HepG2 (cell line): ENCODE results near the gene PHRF1. TPM values are rescaled to one million over a fixed set of nuclear protein-coding genes. Genes with fewer than 3 reads are reported as not detected.

ENCODE experiments used
- CBX5 ChIP-seq: sonication (generic); formaldehyde crosslinking; IDR thresholded peaks from 2 replicates; pipeline ENCODE4 v1.4.0; 2020; ENCODE audit warnings: missing genetic modification reagents, borderline replicate concordance
- DNMT3B ChIP-seq: conservative IDR thresholded peaks from 2 replicates; pipeline ENCODE4 v1.6.1; 2016; ENCODE audit warnings: missing biosample characterization, control low read depth
- KAT8 ChIP-seq: IDR thresholded peaks from 2 replicates; pipeline ENCODE4 v1.6.1; 2016; ENCODE audit warnings: missing genetic modification reagents, missing compliant biosample characterization
- KDM6A ChIP-seq: IDR thresholded peaks from 2 replicates; pipeline ENCODE4 v1.6.1; 2016; ENCODE audit warnings: low read depth
- NFRKB ChIP-seq: fragments of 450-650 bp; IDR thresholded peaks from 2 replicates; pipeline ENCODE4 v1.6.1; 2017
- POLR2G ChIP-seq: fragments of 200-400 bp; formaldehyde crosslinking; IDR thresholded peaks from 2 replicates; pipeline ENCODE4 v1.6.1; 2018; ENCODE audit warnings: mild to moderate bottlenecking, low read depth, low read length, moderate library complexity
- RBM39 ChIP-seq: fragments of 200-400 bp; formaldehyde crosslinking; IDR thresholded peaks from one replicate; pipeline ENCODE4 v1.6.1; 2018; ENCODE audit warnings: antibody characterized with exemption, mild to moderate bottlenecking, low read depth, low read length; ENCODE audit not compliant: poor library complexity, severe bottlenecking
- RELA ChIP-seq: sonication (generic); formaldehyde crosslinking; IDR thresholded peaks from 2 replicates; pipeline ENCODE4 v1.4.0; 2020; ENCODE audit warnings: missing genetic modification reagents
- SNRNP70 ChIP-seq: fragments of 200-400 bp; formaldehyde crosslinking; IDR thresholded peaks from 2 replicates; pipeline ENCODE4 v1.6.1; 2017; ENCODE audit warnings: mild to moderate bottlenecking, low read depth, low read length, moderate library complexity
- TAF1 ChIP-seq: sonication (generic); formaldehyde crosslinking; IDR thresholded peaks from 2 replicates; pipeline ENCODE4 v1.4.0; 2020; ENCODE audit warnings: missing genetic modification reagents
- ZKSCAN5 ChIP-seq: sonication (generic); formaldehyde crosslinking; IDR thresholded peaks from 2 replicates; pipeline ENCODE4 v1.5.1; 2020; ENCODE audit warnings: mild to moderate bottlenecking, missing genetic modification reagents
- ZNF138 ChIP-seq: sonication (generic); formaldehyde crosslinking; IDR thresholded peaks from 2 replicates; pipeline ENCODE4 v1.5.0; 2020; ENCODE audit warnings: mild to moderate bottlenecking, low read depth, missing genetic modification reagents
- ZNF143 ChIP-seq: sonication (generic); formaldehyde crosslinking; IDR thresholded peaks from 2 replicates; pipeline ENCODE4 v1.4.0; 2020; ENCODE audit warnings: missing genetic modification reagents
- ZSCAN22 ChIP-seq: sonication (generic); formaldehyde crosslinking; IDR thresholded peaks from 2 replicates; pipeline ENCODE4 v1.4.0; 2020; ENCODE audit warnings: mild to moderate bottlenecking, missing genetic modification reagents
- polyA plus RNA-seq, 8 experiments: library from polyadenylated mRNA; depleted of rRNA in 3 of 8; stranded (reverse) in 7 of 8; unstranded in 1 of 8; fragments of >200 nt; fragmentation: Illumina TruSeq in 4 of 8; extraction: Trizol in 4 of 8; gene quantifications; 2 replicates each; pipeline versions ENCODE4 v1.2.1 to v1.2.3, GENCODE V29; 2011 to 2016; ENCODE audit warnings: low read depth in 4 of 8, missing spikeins in 1 of 8, mixed read lengths in 1 of 8; ENCODE audit not compliant: insufficient read depth in 1 of 8
- total RNA-seq, 5 experiments: library from RNA; depleted of rRNA; stranded (reverse); fragments of >200 nt; fragmentation: Illumina TruSeq; extraction: Trizol; gene quantifications; 2 replicates each; pipeline ENCODE4 v1.2.3, GENCODE V29; 2016; ENCODE audit warnings: low read depth in 1 of 5
- TF ChIP-seq, protein P1 (sequence below): sonication (generic); formaldehyde crosslinking; IDR thresholded peaks from 2 replicates; pipeline ENCODE4 v1.4.0; 2020; ENCODE audit warnings: mild to moderate bottlenecking, missing genetic modification reagents
- TF ChIP-seq, protein P2 (sequence below): sonication (generic); formaldehyde crosslinking; conservative IDR thresholded peaks from 2 replicates; pipeline ENCODE4 v1.8.0; 2022; ENCODE audit warnings: missing genetic modification reagents
- TF ChIP-seq, protein P3 (sequence below): IDR thresholded peaks from 2 replicates; pipeline ENCODE4 v1.6.1; 2016
- TF ChIP-seq, protein P4 (sequence below): sonication (generic); formaldehyde crosslinking; IDR thresholded peaks from 2 replicates; pipeline ENCODE4 v1.8.0; 2023; ENCODE audit warnings: mild to moderate bottlenecking, missing genetic modification reagents
- TF ChIP-seq, protein P5 (sequence below): sonication (generic); formaldehyde crosslinking; IDR thresholded peaks from 2 replicates; pipeline ENCODE4 v1.4.0; 2020; ENCODE audit warnings: missing genetic modification reagents
- TF ChIP-seq, protein P6 (sequence below): sonication (generic); formaldehyde crosslinking; IDR thresholded peaks from 2 replicates; pipeline ENCODE4 v1.5.1; 2020; ENCODE audit warnings: mild to moderate bottlenecking, missing genetic modification reagents, borderline replicate concordance
- TF ChIP-seq, protein P7 (sequence below): sonication (generic); formaldehyde crosslinking; IDR thresholded peaks from 2 replicates; pipeline ENCODE4 v1.9.0; 2022; ENCODE audit warnings: low read depth, missing genetic modification reagents

The PHRF1 gene
- total and polyA plus RNA-seq, 2 of the 13 experiments (the other 11 are each of a cell fraction or from before 2014, with no cell fraction given) = 8.2 to 16.7 TPM

DNA sequence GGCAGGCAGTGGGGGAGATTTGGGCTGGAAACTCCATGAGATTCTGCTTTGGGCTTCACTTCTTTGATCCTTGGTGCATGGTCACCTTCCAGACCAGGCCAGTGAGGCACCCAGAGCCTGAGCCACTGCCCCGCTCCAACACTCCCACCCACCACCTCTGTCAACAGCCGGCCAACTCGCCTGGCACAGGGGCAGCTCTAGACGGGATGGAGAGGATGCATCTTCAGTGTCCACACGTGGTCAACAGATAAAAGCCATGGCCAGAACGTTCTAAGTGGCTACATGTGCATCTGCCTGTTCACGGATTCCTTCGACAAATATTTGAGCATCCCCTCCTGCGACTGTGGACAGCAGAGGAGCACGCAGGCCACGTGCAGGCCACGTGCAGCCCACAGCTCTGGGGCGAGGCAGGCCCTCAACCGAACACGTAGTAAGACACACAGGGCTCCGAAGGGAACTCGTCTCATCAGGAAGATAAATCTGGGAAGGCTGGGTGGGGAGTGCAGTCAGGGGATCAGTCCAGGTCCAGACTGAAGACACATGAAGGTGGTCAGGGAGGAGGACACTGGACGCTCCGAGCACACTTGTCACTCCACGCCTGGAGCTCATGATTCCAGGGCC is 37.7 kb upstream of the PHRF1 start (continued):
- TF ChIP-seq, protein P1, sequence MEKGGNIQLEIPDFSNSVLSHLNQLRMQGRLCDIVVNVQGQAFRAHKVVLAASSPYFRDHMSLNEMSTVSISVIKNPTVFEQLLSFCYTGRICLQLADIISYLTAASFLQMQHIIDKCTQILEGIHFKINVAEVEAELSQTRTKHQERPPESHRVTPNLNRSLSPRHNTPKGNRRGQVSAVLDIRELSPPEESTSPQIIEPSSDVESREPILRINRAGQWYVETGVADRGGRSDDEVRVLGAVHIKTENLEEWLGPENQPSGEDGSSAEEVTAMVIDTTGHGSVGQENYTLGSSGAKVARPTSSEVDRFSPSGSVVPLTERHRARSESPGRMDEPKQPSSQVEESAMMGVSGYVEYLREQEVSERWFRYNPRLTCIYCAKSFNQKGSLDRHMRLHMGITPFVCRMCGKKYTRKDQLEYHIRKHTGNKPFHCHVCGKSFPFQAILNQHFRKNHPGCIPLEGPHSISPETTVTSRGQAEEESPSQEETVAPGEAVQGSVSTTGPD (CRISPR knock-in tag) = no peak
- TF ChIP-seq NFRKB (no peak), CBX5 (no peak), DNMT3B (no peak), KAT8 (CRISPR knock-in tag) (no peak), TAF1 (no peak), ZKSCAN5 (CRISPR knock-in tag) (no peak), RELA (CRISPR knock-in tag) (no peak), RBM39 (no peak), ZNF138 (no peak), SNRNP70 (no peak), KDM6A (CRISPR knock-in tag) (no peak), ZNF143 (no peak), POLR2G (no peak), ZSCAN22 (CRISPR knock-in tag) (no peak)
- TF ChIP-seq, protein P2, sequence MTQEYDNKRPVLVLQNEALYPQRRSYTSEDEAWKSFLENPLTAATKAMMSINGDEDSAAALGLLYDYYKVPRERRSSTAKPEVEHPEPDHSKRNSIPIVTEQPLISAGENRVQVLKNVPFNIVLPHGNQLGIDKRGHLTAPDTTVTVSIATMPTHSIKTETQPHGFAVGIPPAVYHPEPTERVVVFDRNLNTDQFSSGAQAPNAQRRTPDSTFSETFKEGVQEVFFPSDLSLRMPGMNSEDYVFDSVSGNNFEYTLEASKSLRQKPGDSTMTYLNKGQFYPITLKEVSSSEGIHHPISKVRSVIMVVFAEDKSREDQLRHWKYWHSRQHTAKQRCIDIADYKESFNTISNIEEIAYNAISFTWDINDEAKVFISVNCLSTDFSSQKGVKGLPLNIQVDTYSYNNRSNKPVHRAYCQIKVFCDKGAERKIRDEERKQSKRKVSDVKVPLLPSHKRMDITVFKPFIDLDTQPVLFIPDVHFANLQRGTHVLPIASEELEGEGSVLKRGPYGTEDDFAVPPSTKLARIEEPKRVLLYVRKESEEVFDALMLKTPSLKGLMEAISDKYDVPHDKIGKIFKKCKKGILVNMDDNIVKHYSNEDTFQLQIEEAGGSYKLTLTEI (CRISPR knock-in tag) = no peak
- TF ChIP-seq, protein P3, sequence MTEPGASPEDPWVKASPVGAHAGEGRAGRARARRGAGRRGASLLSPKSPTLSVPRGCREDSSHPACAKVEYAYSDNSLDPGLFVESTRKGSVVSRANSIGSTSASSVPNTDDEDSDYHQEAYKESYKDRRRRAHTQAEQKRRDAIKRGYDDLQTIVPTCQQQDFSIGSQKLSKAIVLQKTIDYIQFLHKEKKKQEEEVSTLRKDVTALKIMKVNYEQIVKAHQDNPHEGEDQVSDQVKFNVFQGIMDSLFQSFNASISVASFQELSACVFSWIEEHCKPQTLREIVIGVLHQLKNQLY (CRISPR knock-in tag) = 0 out of 2 replicates have a peak, but pooled peaks have one; percentile 40
- TF ChIP-seq, protein P4, sequence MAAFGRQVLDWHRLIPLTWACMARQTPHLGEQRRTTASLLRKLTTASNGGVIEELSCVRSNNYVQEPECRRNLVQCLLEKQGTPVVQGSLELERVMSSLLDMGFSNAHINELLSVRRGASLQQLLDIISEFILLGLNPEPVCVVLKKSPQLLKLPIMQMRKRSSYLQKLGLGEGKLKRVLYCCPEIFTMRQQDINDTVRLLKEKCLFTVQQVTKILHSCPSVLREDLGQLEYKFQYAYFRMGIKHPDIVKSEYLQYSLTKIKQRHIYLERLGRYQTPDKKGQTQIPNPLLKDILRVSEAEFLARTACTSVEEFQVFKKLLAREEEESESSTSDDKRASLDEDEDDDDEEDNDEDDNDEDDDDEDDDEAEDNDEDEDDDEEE = no peak
- TF ChIP-seq, protein P5, sequence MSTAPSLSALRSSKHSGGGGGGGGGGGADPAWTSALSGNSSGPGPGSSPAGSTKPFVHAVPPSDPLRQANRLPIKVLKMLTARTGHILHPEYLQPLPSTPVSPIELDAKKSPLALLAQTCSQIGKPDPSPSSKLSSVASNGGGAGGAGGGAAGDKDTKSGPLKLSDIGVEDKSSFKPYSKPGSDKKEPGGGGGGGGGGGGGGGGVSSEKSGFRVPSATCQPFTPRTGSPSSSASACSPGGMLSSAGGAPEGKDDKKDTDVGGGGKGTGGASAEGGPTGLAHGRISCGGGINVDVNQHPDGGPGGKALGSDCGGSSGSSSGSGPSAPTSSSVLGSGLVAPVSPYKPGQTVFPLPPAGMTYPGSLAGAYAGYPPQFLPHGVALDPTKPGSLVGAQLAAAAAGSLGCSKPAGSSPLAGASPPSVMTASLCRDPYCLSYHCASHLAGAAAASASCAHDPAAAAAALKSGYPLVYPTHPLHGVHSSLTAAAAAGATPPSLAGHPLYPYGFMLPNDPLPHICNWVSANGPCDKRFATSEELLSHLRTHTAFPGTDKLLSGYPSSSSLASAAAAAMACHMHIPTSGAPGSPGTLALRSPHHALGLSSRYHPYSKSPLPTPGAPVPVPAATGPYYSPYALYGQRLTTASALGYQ (CRISPR knock-in tag) = no peak
- TF ChIP-seq, protein P6, sequence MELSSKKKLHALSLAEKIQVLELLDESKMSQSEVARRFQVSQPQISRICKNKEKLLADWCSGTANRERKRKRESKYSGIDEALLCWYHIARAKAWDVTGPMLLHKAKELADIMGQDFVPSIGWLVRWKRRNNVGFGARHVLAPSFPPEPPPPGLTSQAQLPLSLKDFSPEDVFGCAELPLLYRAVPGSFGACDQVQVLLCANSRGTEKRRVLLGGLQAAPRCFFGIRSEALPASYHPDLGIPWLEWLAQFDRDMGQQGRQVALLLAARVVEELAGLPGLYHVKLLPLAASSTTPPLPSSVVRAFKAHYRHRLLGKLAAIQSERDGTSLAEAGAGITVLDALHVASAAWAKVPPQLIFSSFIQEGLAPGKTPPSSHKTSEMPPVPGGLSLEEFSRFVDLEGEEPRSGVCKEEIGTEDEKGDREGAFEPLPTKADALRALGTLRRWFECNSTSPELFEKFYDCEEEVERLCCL = no peak
- TF ChIP-seq, protein P7, sequence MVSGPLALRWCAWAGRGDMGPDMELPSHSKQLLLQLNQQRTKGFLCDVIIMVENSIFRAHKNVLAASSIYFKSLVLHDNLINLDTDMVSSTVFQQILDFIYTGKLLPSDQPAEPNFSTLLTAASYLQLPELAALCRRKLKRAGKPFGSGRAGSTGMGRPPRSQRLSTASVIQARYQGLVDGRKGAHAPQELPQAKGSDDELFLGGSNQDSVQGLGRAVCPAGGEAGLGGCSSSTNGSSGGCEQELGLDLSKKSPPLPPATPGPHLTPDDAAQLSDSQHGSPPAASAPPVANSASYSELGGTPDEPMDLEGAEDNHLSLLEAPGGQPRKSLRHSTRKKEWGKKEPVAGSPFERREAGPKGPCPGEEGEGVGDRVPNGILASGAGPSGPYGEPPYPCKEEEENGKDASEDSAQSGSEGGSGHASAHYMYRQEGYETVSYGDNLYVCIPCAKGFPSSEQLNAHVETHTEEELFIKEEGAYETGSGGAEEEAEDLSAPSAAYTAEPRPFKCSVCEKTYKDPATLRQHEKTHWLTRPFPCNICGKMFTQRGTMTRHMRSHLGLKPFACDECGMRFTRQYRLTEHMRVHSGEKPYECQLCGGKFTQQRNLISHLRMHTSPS = no peak
